Measurements from ENCODE around the gene C19orf81. TPM values are rescaled to one million over a fixed set of nuclear protein-coding genes. Genes with fewer than 3 reads are reported as not detected.

Gene C19orf81
- total RNA-seq, 4 donors from 2014 or later = not detected

GRCh38 chr19:50657222-50657669 lies 8.0 kb downstream of the C19orf81 start:
- Histone ChIP-seq H3K4me1 (peaks cover 0 to 16% (median 7%) of the 10 kb centered on the region in 4 donors), H3K27ac (no peak overlapping the region), H3K9me3 (peaks cover 0 to 16% (median 2%) of the 10 kb centered on the region in 4 donors), H3K27me3 (peaks cover 0 to 12% of the 10 kb centered on the region in 2 donors), H3K36me3 (no peaks in the 10 kb centered on the region), H3K4me3 (no peak overlapping the region)
- no peak for DNase-seq
- TF ChIP-seq CTCF (IDR thresholded peaks at IDR 0.05) (no peak), POLR2A (IDR thresholded peaks at IDR 0.05) (no peak)

GRCh38 chr19:50657712-50658440 lies 8.6 kb downstream of the C19orf81 start:
- Histone ChIP-seq H3K4me1 (peaks cover 0 to 16% (median 7%) of the 10 kb centered on the region in 4 donors), H3K36me3 (no peaks in the 10 kb centered on the region), H3K4me3 (peak overlapping the region in 2 of 4 donors; percentile 20 to 22), H3K27ac (no peak overlapping the region), H3K9me3 (peaks cover 0 to 16% (median 2%) of the 10 kb centered on the region in 4 donors), H3K27me3 (peaks cover 0 to 12% of the 10 kb centered on the region in 2 donors)
- no peak for TF ChIP-seq CTCF (IDR thresholded peaks at IDR 0.05)
- peak; percentile 63 to 85 (median 65) for DNase-seq

GRCh38 chr19:50658441-50659317 lies 9.4 kb downstream of the C19orf81 start:
- Histone ChIP-seq H3K27me3 (peaks cover 0 to 12% of the 10 kb centered on the region in 2 donors), H3K4me3 (peak overlapping the region in 3 of 4 donors; percentile 20 to 29 (median 22)), H3K9me3 (peaks cover 0 to 16% (median 2%) of the 10 kb centered on the region in 4 donors), H3K36me3 (no peaks in the 10 kb centered on the region), H3K4me1 (peaks cover 0 to 16% (median 7%) of the 10 kb centered on the region in 4 donors), H3K27ac (peak overlapping the region in 2 of 4 donors; percentile 58 to 59)
- TF ChIP-seq CTCF (IDR thresholded peaks at IDR 0.05) = no peak
- TF ChIP-seq POLR2A (IDR thresholded peaks at IDR 0.05) = no peak
- peak in 2 of 3 donors; percentile 30 to 61 for DNase-seq

GRCh38 chr19:50659318-50660087 lies 10.3 kb downstream of the C19orf81 start:
- Histone ChIP-seq H3K36me3 (no peaks in the 10 kb centered on the region), H3K9me3 (peaks cover 0 to 16% (median 2%) of the 10 kb centered on the region in 4 donors), H3K4me3 (peak overlapping the region in 3 of 4 donors; percentile 20 to 29 (median 22)), H3K27ac (no peak overlapping the region), H3K4me1 (peaks cover 0 to 16% (median 7%) of the 10 kb centered on the region in 4 donors), H3K27me3 (peaks cover 0 to 12% of the 10 kb centered on the region in 2 donors)
- no peak for DNase-seq
- no peak for TF ChIP-seq POLR2A (IDR thresholded peaks at IDR 0.05)
- no peak for TF ChIP-seq CTCF (IDR thresholded peaks at IDR 0.05)

- Histone ChIP-seq H3K4me3 (no peak overlapping the region), H3K36me3 (no peaks in the 10 kb centered on the region), H3K27me3 (peaks cover 0 to 12% of the 10 kb centered on the region in 2 donors), H3K9me3 (peaks cover 0 to 13% (median 2%) of the 10 kb centered on the region in 4 donors), H3K27ac (no peak overlapping the region), H3K4me1 (peaks cover 0 to 16% (median 7%) of the 10 kb centered on the region in 4 donors)
- no peak for DNase-seq
- no peak for TF ChIP-seq CTCF (IDR thresholded peaks at IDR 0.05)
- TF ChIP-seq POLR2A (IDR thresholded peaks at IDR 0.05) = no peak
Observed at GRCh38 chr19:50660088-50660366, 10.8 kb downstream of the C19orf81 start.

Data from Peyer's patch (tissue), 4 donors.